HG03135 (cell line): ENCODE data around the gene TMX3.

Source experiments
- ATAC-seq: cut with Tn5 transposase; IDR thresholded peaks from one replicate; pipeline ENCODE4 v1.9.1; 2021; ENCODE audit warnings: mild to moderate bottlenecking, moderate library complexity; ENCODE audit not compliant: unreplicated experiment

The TMX3 gene

GRCh38 chr18:68714712-68715496 lies at the start of gene TMX3:
TSS of gene TMX3 (minus strand) at chr18:68715108. CDS start at chr18:68714981, 127 bp downstream.
- ATAC-seq = peak; percentile 98

- ATAC-seq = no peak
Measured at GRCh38 chr18:68764016-68764415, 49.1 kb upstream of the TMX3 start.

GRCh38 chr18:68763083-68763482 lies 48.2 kb upstream of the TMX3 start:
- ATAC-seq = no peak

GRCh38 chr18:68759308-68759707 lies 44.4 kb upstream of the TMX3 start:
- ATAC-seq = no peak

GRCh38 chr18:68757126-68757525 lies 42.2 kb upstream of the TMX3 start:
- no peak for ATAC-seq

GRCh38 chr18:68742206-68742605 lies 27.3 kb upstream of the TMX3 start:
- no peak for ATAC-seq

GRCh38 chr18:68740966-68741365 lies 26.1 kb upstream of the TMX3 start:
- ATAC-seq = no peak

- no peak for ATAC-seq
Measured at GRCh38 chr18:68739462-68739861, 24.6 kb upstream of the TMX3 start.

- ATAC-seq = no peak
Measured at GRCh38 chr18:68738564-68738963, 23.7 kb upstream of the TMX3 start.

GRCh38 chr18:68735483-68736343 lies 20.8 kb upstream of the TMX3 start:
- ATAC-seq = peak; percentile 87

GRCh38 chr18:68734308-68734707 lies 19.4 kb upstream of the TMX3 start:
- ATAC-seq = no peak

- no peak for ATAC-seq
Measured at GRCh38 chr18:68733707-68734106, 18.8 kb upstream of the TMX3 start.

GRCh38 chr18:68728081-68728700 lies 13.3 kb upstream of the TMX3 start:
- ATAC-seq = no peak

GRCh38 chr18:68727506-68727905 lies 12.6 kb upstream of the TMX3 start:
- no peak for ATAC-seq

- ATAC-seq = no peak
Measured at GRCh38 chr18:68725346-68725745, 10.4 kb upstream of the TMX3 start.

- no peak for ATAC-seq
Measured at GRCh38 chr18:68724021-68724420, 9.1 kb upstream of the TMX3 start.

- no peak for ATAC-seq
Measured at GRCh38 chr18:68723539-68723938, 8.6 kb upstream of the TMX3 start.

- ATAC-seq = no peak
Measured at GRCh38 chr18:68722821-68723220, 7.9 kb upstream of the TMX3 start.

- peak; percentile 89 for ATAC-seq
Measured at GRCh38 chr18:68721681-68722583, 7.0 kb upstream of the TMX3 start.

GRCh38 chr18:68714366-68714711 lies 569 bp downstream of the TMX3 start:
- ATAC-seq = peak; percentile 12

- no peak for ATAC-seq
Measured at GRCh38 chr18:68713796-68714195, 1.1 kb downstream of the TMX3 start.
